Measurements from ENCODE around the gene NFIC.
"Not testable (repeated sequence)": the region's sequence is repeated elsewhere in the genome, so short reads cannot be mapped to it uniquely, and the experiment has no call there.

NFIC gene

GRCh38 chr19:3494051-3494450, 127.7 kb downstream of the NFIC start:
- no peak for DNase-seq (ENCODE audit: low spot score)

- DNase-seq (ENCODE audit: low spot score) = no peak
Observed at GRCh38 chr19:3494559-3494958, 128.2 kb downstream of the NFIC start.

- no peak for DNase-seq (ENCODE audit: low spot score)
Observed at GRCh38 chr19:3496392-3497273, 130.2 kb downstream of the NFIC start.

GRCh38 chr19:3497757-3498520, 131.6 kb downstream of the NFIC start:
- DNase-seq (ENCODE audit: low spot score) = no peak

GRCh38 chr19:3499738-3500428, 133.5 kb downstream of the NFIC start:
- DNase-seq (ENCODE audit: low spot score) = no peak

GRCh38 chr19:3500429-3501101, 134.2 kb downstream of the NFIC start, which contains the start of gene DOHH:
TSS of gene DOHH (minus strand) at chr19:3500674. CDS start at chr19:3496814, 3,860 bp downstream.
- peak; percentile 96 for DNase-seq (ENCODE audit: low spot score)

- no peak for DNase-seq (ENCODE audit: low spot score)
Observed at GRCh38 chr19:3501780-3502179, 135.4 kb downstream of the NFIC start.

GRCh38 chr19:3503036-3503572, 136.7 kb downstream of the NFIC start:
- no peak for DNase-seq (ENCODE audit: low spot score)

GRCh38 chr19:3504735-3505134, 138.4 kb downstream of the NFIC start:
- no peak for DNase-seq (ENCODE audit: low spot score)

- DNase-seq (ENCODE audit: low spot score) = peak; percentile 99
Observed at GRCh38 chr19:3505598-3506383, 139.4 kb downstream of the NFIC start, which contains the start of gene FZR1. TSS of gene FZR1 (plus strand) at chr19:3506311. CDS start at chr19:3522990, 16,679 bp downstream.

- no peak for DNase-seq (ENCODE audit: low spot score)
Observed at GRCh38 chr19:3506384-3507340, 140.3 kb downstream of the NFIC start.

GRCh38 chr19:3507371-3508120, 141.2 kb downstream of the NFIC start:
- DNase-seq (ENCODE audit: low spot score) = no peak

- not testable (repeated sequence) for DNase-seq (ENCODE audit: low spot score)
Observed at GRCh38 chr19:3508121-3508661, 141.8 kb downstream of the NFIC start.

GRCh38 chr19:3508771-3509535, 142.6 kb downstream of the NFIC start:
- no peak for DNase-seq (ENCODE audit: low spot score)

- DNase-seq (ENCODE audit: low spot score) = no peak
Observed at GRCh38 chr19:3509566-3509989, 143.2 kb downstream of the NFIC start.

GRCh38 chr19:3510727-3511126, 144.3 kb downstream of the NFIC start:
- no peak for DNase-seq (ENCODE audit: low spot score)

GRCh38 chr19:3511506-3512251, 145.3 kb downstream of the NFIC start:
- DNase-seq (ENCODE audit: low spot score) = no peak
